ENCODE data around the gene RDH16.

Gene RDH16

GRCh38 chr12:56957229-56958052, at the start of gene RDH16:
RDH16 (minus strand) TSS chr12:56957608; CDS start chr12:56957462, 146 bp downstream.
- Histone ChIP-seq H3K36me3 (replicated peaks) (no peaks in the 10 kb centered on the region), H3K27me3 (replicated peaks) (no peaks in the 10 kb centered on the region), H3K4me3 (ENCODE audit: low read depth, low read length) (no peak within 1 kb of the TSS), H3K27ac (no peak within 1 kb of the TSS)
- no peak for DNase-seq
- in situ Hi-C loops (cut with HindIII; ENCODE audit: low pct_ligation_motif_present, low sequenced_read_pairs) = no loop called here
- TF ChIP-seq, protein P1, sequence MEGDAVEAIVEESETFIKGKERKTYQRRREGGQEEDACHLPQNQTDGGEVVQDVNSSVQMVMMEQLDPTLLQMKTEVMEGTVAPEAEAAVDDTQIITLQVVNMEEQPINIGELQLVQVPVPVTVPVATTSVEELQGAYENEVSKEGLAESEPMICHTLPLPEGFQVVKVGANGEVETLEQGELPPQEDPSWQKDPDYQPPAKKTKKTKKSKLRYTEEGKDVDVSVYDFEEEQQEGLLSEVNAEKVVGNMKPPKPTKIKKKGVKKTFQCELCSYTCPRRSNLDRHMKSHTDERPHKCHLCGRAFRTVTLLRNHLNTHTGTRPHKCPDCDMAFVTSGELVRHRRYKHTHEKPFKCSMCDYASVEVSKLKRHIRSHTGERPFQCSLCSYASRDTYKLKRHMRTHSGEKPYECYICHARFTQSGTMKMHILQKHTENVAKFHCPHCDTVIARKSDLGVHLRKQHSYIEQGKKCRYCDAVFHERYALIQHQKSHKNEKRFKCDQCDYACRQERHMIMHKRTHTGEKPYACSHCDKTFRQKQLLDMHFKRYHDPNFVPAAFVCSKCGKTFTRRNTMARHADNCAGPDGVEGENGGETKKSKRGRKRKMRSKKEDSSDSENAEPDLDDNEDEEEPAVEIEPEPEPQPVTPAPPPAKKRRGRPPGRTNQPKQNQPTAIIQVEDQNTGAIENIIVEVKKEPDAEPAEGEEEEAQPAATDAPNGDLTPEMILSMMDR (IDR thresholded peaks at IDR 0.05; ENCODE audit: low read depth, low read length, missing control alignments) = no peak

DNA sequence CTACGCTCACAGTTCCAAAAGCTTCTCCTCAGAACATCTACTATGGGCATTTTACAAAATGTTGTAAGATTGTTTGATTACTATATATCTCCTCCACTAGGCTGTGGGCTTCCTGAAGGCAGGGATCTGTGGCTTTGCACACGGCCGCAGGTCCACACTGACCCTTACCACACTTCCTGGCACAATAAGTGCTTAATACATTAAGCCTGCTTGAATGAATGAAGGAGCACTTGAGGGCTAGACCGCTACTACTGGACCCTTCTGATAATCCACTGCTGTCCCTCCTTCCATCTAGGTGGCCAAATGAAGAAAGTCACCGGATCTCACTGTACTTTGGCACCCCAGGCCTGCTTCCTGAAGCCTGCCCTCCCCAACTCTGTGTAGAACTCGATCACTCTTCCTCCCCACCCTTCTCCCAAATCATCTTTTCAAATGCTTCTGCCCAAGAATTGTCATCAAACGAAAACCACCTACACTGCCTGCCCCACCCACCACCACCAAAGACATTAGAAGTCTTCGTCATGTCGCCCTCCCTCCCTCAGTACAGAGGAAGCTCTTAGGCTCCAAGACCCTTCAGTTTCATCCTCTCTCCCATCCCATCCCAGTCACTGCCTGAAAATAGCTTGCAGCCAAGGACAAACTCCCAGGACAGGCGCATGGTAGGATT, 49.5 kb upstream of the RDH16 start:
- no peak for DNase-seq
- in situ Hi-C loops (cut with HindIII; ENCODE audit: low pct_ligation_motif_present, low sequenced_read_pairs) = no loop called here
- TF ChIP-seq, protein P1 (IDR thresholded peaks at IDR 0.05; ENCODE audit: low read depth, low read length, missing control alignments) = no peak
- Histone ChIP-seq H3K4me3 (ENCODE audit: low read depth, low read length) (peak overlapping the region; percentile 43), H3K27me3 (replicated peaks) (no peaks in the 10 kb centered on the region), H3K36me3 (replicated peaks) (peaks cover 15% of the 10 kb centered on the region), H3K27ac (no peak overlapping the region)

DNA sequence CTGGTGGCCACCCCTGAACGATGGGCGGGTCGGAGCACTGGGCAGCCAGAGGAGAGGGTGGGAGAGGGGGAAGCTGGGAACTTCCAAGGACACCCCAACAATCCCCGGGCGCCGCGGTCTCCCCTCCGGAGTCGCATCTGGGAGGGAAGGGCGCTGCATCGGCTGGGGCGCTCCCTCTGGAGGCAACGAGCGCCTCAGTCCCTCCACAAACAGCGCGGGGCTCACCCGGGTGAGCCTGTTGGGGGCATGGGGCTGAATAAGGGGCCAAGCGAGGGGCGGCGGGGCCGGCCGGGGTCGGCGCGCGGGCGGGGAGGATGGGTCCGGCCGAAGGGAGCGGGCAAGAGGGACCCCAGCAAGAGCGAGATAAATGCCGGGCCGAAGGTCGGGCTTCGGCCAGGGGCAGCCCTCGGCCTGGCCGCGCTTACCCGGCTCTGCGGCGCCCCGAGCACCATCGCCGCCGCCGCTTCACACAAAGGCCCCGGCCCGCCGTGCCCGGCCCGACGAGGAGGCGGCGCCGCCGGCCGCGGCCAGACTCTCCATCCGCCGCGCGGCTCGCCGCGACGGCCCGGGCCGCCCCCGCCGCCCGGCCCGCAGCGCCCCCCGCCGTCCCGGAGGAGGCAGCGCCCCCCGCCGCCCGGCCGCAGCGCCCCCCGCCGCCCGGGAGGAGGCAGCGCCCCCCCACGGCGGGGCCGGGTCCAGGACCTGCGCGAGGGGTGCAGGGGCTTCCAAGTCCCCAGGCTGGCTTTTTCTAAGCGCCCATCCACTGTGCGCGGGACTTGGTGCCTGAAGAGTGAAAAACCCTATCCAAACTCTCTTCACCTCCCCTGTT, 48.8 kb upstream of the RDH16 start, which contains the start of gene ZBTB39:
TSS of gene ZBTB39 (minus strand) at position 567 of the 829 bp plus-strand sequence. CDS start 1,629 bp downstream, outside the sequence.
- TF ChIP-seq, protein P1 (IDR thresholded peaks at IDR 0.05; ENCODE audit: low read depth, low read length, missing control alignments) = peak; percentile 50
- in situ Hi-C loops (cut with HindIII; ENCODE audit: low pct_ligation_motif_present, low sequenced_read_pairs) = no loop called here
- Histone ChIP-seq H3K4me3 (ENCODE audit: low read depth, low read length) (peak within 1 kb of the TSS; percentile 81), H3K36me3 (replicated peaks) (peaks cover 15% of the 10 kb centered on the region), H3K27me3 (replicated peaks) (no peaks in the 10 kb centered on the region), H3K27ac (peak within 1 kb of the TSS; percentile 61)
- peak; percentile 17 for DNase-seq

DNA sequence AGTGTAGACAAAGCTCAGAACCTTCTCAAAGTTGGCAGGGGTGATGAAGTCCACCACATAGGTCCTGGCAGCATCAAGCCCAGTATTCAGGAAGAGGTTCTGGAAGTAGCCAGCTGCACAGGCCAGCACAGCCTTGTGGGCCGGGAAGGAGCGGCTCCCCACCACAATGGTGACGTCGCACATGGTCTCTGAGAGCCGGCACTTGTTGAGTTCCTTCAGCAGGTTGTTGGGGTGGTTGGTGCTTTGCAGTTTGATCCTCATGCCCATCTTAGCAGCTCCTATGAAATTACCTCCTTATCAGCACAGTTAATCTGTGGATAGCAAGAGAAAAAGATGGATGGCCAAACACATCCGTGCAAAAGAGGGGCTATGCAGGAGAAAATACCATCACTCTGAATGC, 47.2 kb upstream of the RDH16 start:
- TF ChIP-seq, protein P1 (IDR thresholded peaks at IDR 0.05; ENCODE audit: low read depth, low read length, missing control alignments) = no peak

GRCh38 chr12:57003395-57003794, 46.0 kb upstream of the RDH16 start:
- TF ChIP-seq, protein P1 (IDR thresholded peaks at IDR 0.05; ENCODE audit: low read depth, low read length, missing control alignments) = no peak
- DNase-seq = no peak
- Histone ChIP-seq H3K27ac (no peak overlapping the region), H3K27me3 (replicated peaks) (no peaks in the 10 kb centered on the region), H3K36me3 (replicated peaks) (peaks cover 23% of the 10 kb centered on the region), H3K4me3 (ENCODE audit: low read depth, low read length) (no peak overlapping the region)
- in situ Hi-C loops (cut with HindIII; ENCODE audit: low pct_ligation_motif_present, low sequenced_read_pairs) = no loop called here

More for the DNA sequence above, 47.2 kb upstream of the RDH16 start:
- no peaks in the 10 kb centered on the region for H3K27me3 ChIP-seq (replicated peaks)
- H3K4me3 ChIP-seq (ENCODE audit: low read depth, low read length) = no peak overlapping the region
- in situ Hi-C loops (cut with HindIII; ENCODE audit: low pct_ligation_motif_present, low sequenced_read_pairs) = no loop called here
- DNase-seq = no peak
- H3K36me3 ChIP-seq (replicated peaks) = peaks cover 23% of the 10 kb centered on the region
- no peak overlapping the region for H3K27ac ChIP-seq

All from brain microvascular endothelial cell (primary cell).